Uterus (tissue), 4 donors: ENCODE measurements around the gene CAPZA2. TPM values are rescaled to one million over a fixed set of nuclear protein-coding genes. Genes with fewer than 3 reads are reported as not detected.

Experiments used
- DNase-seq, 2 donors: peaks; one replicate each; pipeline ENCODE4 v3.0.0-alpha.2; 2019 to 2020
- H3K27ac ChIP-seq, 2 donors: fragments of 200-600 bp; sonication (generic); 1 replicate in 1 of 2; 2 replicates in 1 of 2; pipeline ENCODE4 v1.5.1; 2016 to 2018
- H3K27me3 ChIP-seq, 2 donors: fragments of 200-600 bp; sonication (generic); one replicate each; pipeline ENCODE4 v1.5.1; 2018 to 2019; ENCODE audit warnings: control low read depth in 1 of 2
- H3K36me3 ChIP-seq, 2 donors: fragments of 200-600 bp; sonication (generic); one replicate each; pipeline ENCODE4 v1.5.1; 2019; ENCODE audit warnings: control low read depth in 1 of 2
- H3K4me1 ChIP-seq, 2 donors: fragments of 200-600 bp; sonication (generic); one replicate each; pipeline ENCODE4 v1.5.1; 2018 to 2019; ENCODE audit warnings: control low read depth in 1 of 2
- H3K4me3 ChIP-seq, 2 donors: fragments of 200-600 bp; sonication (generic); 1 replicate in 1 of 2; 2 replicates in 1 of 2; pipeline ENCODE4 v1.5.1; 2018 to 2019; ENCODE audit warnings: mild to moderate bottlenecking in 1 of 2
- H3K9me3 ChIP-seq, 2 donors: fragments of 200-600 bp; sonication (generic); one replicate each; pipeline ENCODE4 v1.5.1; 2019; ENCODE audit warnings: control low read depth in 1 of 2
- CTCF ChIP-seq, 4 experiments: fragments of 200-600 bp in 2 of 4; fragments of 450-650 bp in 2 of 4; sonication (generic) in 2 of 4; IDR thresholded peaks; one replicate each; pipeline ENCODE4 v1.5.1; 2016 to 2019; ENCODE audit warnings: antibody characterized with exemption in 4 of 4, mild to moderate bottlenecking in 2 of 4, moderate library complexity in 1 of 4
- POLR2A ChIP-seq, 2 donors: fragments of 450-650 bp; IDR thresholded peaks; one replicate each; pipeline ENCODE4 v1.6.1; 2016; ENCODE audit warnings: antibody characterized with exemption in 2 of 2, mild to moderate bottlenecking in 1 of 2, moderate library complexity in 1 of 2
- intact Hi-C: fragments of 100-400 bp; cut with DNase I; formaldehyde crosslinking; loops from one replicate; pipeline ENCODE4 v1.15.1; 2023; ENCODE audit warnings: low total_unique reads
- total RNA-seq, 4 donors: library from RNA; depleted of rRNA in 3 of 4; stranded (reverse); fragments of >200 nt in 3 of 4; gene quantifications; one replicate each; pipeline versions ENCODE4 v1.1.0 to v1.2.4, GENCODE V29; 2014 to 2023
- donor health status: DM: yes; HTN: yes; CAD: no.

The CAPZA2 gene
- total RNA-seq, 4 donors from 2014 or later = 142 to 467 (median 219) TPM

DNA sequence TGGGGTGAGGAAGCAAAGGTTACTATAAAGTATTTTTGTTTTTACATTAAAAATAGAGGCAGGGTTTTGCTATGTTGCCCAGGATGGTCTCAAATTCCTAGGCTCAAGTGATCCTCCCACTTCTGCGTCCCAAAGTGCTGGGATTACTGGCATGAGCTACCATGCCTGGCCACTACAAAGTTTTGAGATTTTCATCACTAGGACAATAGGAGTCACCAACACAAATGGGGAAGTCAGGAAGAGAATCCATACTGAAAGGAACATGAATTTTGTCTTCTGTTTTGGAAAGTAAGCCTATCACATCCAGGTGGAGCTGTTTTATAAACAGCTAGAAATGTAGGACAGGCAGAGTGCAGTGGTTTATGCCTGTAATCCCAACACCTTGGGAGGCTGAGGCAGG, 20.0 kb upstream of the CAPZA2 start:
- Histone ChIP-seq H3K4me3 (no peak overlapping the region), H3K27me3 (no peaks in the 10 kb centered on the region), H3K4me1 (no peaks in the 10 kb centered on the region), H3K27ac (no peak overlapping the region), H3K36me3 (no peaks in the 10 kb centered on the region), H3K9me3 (no peaks in the 10 kb centered on the region)
- TF ChIP-seq CTCF (IDR thresholded peaks at IDR 0.05) (no peak), POLR2A (IDR thresholded peaks at IDR 0.05) (no peak)
- DNase-seq = no peak
- intact Hi-C loops = no loop called here

DNA sequence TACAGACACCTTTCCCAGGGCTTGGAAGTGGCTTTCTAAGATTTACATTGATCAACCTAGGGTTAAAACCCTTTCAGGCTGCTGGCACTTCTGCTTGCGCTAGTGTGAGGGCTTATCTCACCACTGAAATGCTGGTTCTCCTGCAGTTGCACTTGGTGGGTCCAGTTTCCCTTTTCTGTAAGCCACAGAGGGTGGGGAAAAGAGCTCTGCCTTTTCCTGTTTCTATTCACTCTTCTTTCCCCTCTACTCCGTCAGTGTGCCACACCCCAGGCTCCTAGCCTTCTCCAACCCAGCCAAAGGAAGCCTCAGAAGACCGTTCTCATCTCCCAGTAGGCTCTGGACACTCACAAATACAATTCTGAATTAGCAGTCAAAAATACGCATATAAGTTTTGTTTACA, 19.0 kb upstream of the CAPZA2 start:
- DNase-seq = no peak
- Histone ChIP-seq H3K36me3 (no peaks in the 10 kb centered on the region), H3K27ac (no peak overlapping the region), H3K4me1 (no peaks in the 10 kb centered on the region), H3K9me3 (no peaks in the 10 kb centered on the region), H3K4me3 (no peak overlapping the region), H3K27me3 (no peaks in the 10 kb centered on the region)
- TF ChIP-seq CTCF (IDR thresholded peaks at IDR 0.05) (no peak), POLR2A (IDR thresholded peaks at IDR 0.05) (no peak)
- intact Hi-C loops = no loop called here

DNA sequence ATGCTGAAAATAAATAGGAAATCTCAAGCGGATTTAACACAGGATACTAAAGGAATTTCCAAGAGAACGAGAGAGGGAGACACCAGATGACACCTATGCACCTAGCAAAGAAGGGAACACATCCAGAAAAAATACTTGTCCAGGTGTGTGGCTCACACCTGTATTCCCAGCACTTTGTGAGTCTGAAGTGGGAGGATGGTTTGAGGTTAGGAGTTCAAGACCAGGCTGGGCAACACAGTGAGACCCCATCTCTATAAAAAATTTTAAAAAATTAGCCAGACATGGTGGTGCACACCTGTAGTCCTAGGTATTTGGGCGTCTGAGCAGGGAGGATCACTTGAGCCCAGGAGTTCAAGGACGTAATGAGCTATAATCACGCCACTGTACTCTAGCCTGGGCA, 11.2 kb upstream of the CAPZA2 start:
- intact Hi-C loops = no loop called here
- no peaks in the 10 kb centered on the region for H3K9me3 ChIP-seq
- no peaks in the 10 kb centered on the region for H3K36me3 ChIP-seq
- no peak overlapping the region for H3K27ac ChIP-seq
- no peaks in the 10 kb centered on the region for H3K27me3 ChIP-seq
- DNase-seq = no peak
- H3K4me1 ChIP-seq = no peaks in the 10 kb centered on the region
- no peak overlapping the region for H3K4me3 ChIP-seq
- no peak for TF ChIP-seq POLR2A (IDR thresholded peaks at IDR 0.05)
- no peak for TF ChIP-seq CTCF (IDR thresholded peaks at IDR 0.05)

DNA sequence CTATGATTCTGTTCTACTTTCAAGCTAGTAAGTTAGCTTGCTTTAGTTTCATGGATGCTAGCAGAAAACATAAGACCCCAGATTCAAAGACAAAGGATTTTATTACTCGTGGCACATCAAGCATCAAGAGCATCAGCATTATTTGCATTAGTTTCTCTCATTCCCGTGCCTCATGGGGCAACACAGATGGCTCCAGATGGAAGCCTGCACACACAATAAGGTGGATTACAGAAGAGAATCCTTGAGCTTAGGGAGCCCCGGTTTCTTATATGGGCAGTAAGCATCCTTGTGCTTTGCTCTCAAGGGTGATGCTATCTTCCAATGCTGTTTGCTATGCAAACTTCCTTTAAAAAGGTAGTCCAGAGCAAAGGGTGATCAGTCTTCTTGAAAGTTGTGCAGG, 10.7 kb upstream of the CAPZA2 start:
- DNase-seq = no peak
- no peaks in the 10 kb centered on the region for H3K36me3 ChIP-seq
- intact Hi-C loops = no loop called here
- TF ChIP-seq POLR2A (IDR thresholded peaks at IDR 0.05) = no peak
- H3K9me3 ChIP-seq = no peaks in the 10 kb centered on the region
- H3K27me3 ChIP-seq = no peaks in the 10 kb centered on the region
- no peaks in the 10 kb centered on the region for H3K4me1 ChIP-seq
- no peak overlapping the region for H3K27ac ChIP-seq
- H3K4me3 ChIP-seq = no peak overlapping the region

DNA sequence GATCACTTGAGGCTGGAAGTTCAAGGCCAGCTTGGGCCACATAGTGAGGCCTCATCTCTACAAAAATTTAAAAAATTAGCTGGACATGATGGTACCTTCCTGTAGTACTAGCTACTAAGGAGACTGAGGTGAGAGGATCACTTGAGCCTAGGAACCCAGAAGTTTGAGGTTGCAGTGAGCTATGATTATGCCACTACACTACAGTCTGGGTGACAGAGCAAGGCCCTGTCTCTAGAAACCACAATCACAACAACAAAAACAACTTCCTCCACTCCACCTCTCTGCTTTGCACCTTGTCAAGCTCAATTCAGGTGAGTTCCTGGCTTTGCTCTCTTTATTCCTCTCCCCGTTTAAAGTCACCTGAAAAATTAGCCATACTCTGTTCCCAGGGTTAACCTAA, 8.3 kb upstream of the CAPZA2 start:
- no peaks in the 10 kb centered on the region for H3K36me3 ChIP-seq
- H3K9me3 ChIP-seq = no peaks in the 10 kb centered on the region
- no peaks in the 10 kb centered on the region for H3K4me1 ChIP-seq
- no peak overlapping the region for H3K27ac ChIP-seq
- H3K4me3 ChIP-seq = no peak overlapping the region
- TF ChIP-seq CTCF (IDR thresholded peaks at IDR 0.05) = no peak
- TF ChIP-seq POLR2A (IDR thresholded peaks at IDR 0.05) = no peak
- intact Hi-C loops = no loop called here
- DNase-seq = no peak
- H3K27me3 ChIP-seq = no peaks in the 10 kb centered on the region

DNA sequence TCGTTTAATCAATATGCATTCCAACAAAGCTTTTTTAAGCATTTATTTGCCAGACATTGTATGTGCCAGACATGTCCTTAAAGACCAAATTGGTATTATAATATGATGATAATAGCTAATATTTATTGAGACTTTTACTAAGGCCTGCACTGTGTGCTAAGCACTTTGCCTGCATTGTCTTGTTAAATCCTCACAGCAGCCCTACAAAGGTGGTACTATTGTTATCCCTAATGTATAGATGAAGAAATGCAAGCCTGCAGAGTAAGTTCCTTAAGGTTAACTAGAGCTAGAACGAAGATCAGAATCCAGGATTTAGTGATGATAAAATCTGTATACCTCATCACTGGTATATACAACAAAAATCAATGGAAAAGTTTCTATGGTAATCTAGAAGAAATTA, 5.3 kb upstream of the CAPZA2 start:
- Histone ChIP-seq H3K27ac (no peak overlapping the region), H3K27me3 (no peaks in the 10 kb centered on the region), H3K4me1 (no peaks in the 10 kb centered on the region), H3K36me3 (no peaks in the 10 kb centered on the region), H3K4me3 (no peak overlapping the region), H3K9me3 (no peaks in the 10 kb centered on the region)
- no peak for DNase-seq
- TF ChIP-seq CTCF (IDR thresholded peaks at IDR 0.05) (no peak), POLR2A (IDR thresholded peaks at IDR 0.05) (no peak)
- intact Hi-C loops = no loop called here
